ENCODE data around the gene ZNF236.

DNA sequence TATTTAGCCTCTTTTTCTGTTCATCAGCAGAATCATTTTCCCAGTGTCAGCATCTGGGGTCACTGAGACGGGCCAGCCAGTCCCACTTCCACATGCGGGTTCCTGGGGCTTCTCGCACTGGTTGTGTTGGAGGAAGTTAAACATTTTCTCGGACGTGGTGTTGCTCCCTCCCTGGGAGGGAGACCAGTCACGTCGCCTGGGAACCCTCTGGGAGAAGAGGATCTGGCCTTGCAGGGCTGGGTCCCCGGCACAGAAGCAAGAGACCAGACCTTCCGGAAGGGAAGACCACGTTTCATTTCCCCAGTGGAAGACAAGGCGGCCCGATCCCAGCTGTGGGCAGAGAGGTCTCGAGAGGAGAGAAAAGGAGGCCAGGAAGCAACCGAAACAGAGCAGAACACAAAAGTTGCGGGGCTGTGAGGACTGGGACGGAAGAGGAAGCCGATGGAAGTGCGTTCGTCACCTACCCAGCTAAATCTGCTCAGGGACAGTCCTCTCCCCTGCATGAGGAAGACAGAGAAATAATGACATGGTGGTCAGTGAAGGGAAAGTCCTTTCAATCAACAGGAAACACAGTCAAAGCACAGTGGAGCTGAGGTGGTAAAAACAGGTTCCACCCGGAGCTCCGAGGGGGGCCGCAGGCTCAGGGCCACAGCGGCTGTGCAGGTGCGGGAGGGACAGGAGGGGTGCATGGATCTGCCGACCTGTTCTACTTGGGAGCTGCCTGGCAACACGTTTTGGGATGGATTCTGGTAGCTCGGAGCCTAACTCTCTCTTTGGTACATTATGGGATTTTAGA, 165.9 kb downstream of the ZNF236 start:
- TF ChIP-seq, protein P1, sequence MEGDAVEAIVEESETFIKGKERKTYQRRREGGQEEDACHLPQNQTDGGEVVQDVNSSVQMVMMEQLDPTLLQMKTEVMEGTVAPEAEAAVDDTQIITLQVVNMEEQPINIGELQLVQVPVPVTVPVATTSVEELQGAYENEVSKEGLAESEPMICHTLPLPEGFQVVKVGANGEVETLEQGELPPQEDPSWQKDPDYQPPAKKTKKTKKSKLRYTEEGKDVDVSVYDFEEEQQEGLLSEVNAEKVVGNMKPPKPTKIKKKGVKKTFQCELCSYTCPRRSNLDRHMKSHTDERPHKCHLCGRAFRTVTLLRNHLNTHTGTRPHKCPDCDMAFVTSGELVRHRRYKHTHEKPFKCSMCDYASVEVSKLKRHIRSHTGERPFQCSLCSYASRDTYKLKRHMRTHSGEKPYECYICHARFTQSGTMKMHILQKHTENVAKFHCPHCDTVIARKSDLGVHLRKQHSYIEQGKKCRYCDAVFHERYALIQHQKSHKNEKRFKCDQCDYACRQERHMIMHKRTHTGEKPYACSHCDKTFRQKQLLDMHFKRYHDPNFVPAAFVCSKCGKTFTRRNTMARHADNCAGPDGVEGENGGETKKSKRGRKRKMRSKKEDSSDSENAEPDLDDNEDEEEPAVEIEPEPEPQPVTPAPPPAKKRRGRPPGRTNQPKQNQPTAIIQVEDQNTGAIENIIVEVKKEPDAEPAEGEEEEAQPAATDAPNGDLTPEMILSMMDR (conservative IDR thresholded peaks at IDR 0.05; ENCODE audit: low read depth, low read length) = no peak
- TF ChIP-seq EZH2 (IDR thresholded peaks at IDR 0.05; ENCODE audit: borderline replicate concordance, low read depth, low read length, poor library complexity, severe bottlenecking) = no peak

Data from A673 (cell line).